Loucy (cell line): ENCODE results near the gene PTGES.

ENCODE experiments used
- H2AFZ ChIP-seq: fragments of 200-600 bp; sonication (generic); 2 replicates; pipeline ENCODE4 v1.6.0; 2016; ENCODE audit warnings: antibody characterized with exemption, mild to moderate bottlenecking, low read length, moderate library complexity
- H3F3A ChIP-seq: fragments of 200-600 bp; 2 replicates; pipeline ENCODE4 v1.6.0; 2016; ENCODE audit warnings: antibody characterized with exemption, low read depth, mild to moderate bottlenecking
- H3K27me3 ChIP-seq: fragments of 200-600 bp; sonication (generic); 2 replicates; pipeline ENCODE4 v1.6.1; 2014; ENCODE audit warnings: low read length, mild to moderate bottlenecking; ENCODE audit not compliant: insufficient read depth, poor library complexity, severe bottlenecking
- H3K36me3 ChIP-seq: fragments of 200-600 bp; sonication (generic); 2 replicates; pipeline ENCODE4 v1.6.1; 2016; ENCODE audit warnings: low read length; ENCODE audit not compliant: insufficient read depth
- H3K4me1 ChIP-seq: fragments of 200-600 bp; sonication (generic); 2 replicates; pipeline ENCODE4 v1.5.1; 2014; ENCODE audit warnings: low read length, mild to moderate bottlenecking; ENCODE audit not compliant: insufficient read depth, poor library complexity, severe bottlenecking
- H3K4me2 ChIP-seq: fragments of 200-600 bp; sonication (generic); 2 replicates; pipeline ENCODE4 v1.6.0; 2014; ENCODE audit warnings: antibody characterized with exemption, low read length, low read depth, mild to moderate bottlenecking; ENCODE audit not compliant: poor library complexity, severe bottlenecking
- H3K4me3 ChIP-seq: fragments of 200-600 bp; sonication (generic); 2 replicates; pipeline ENCODE4 v1.5.1; 2014; ENCODE audit warnings: low read length, mild to moderate bottlenecking, mixed read lengths; ENCODE audit not compliant: poor library complexity, severe bottlenecking
- H3K79me2 ChIP-seq: fragments of 200-600 bp; sonication (generic); 2 replicates; pipeline ENCODE4 v1.6.1; 2014; ENCODE audit warnings: low read length; ENCODE audit not compliant: insufficient read depth
- H3K9ac ChIP-seq: fragments of 200-600 bp; sonication (generic); 2 replicates; pipeline ENCODE4 v1.6.0; 2014; ENCODE audit warnings: mild to moderate bottlenecking, low read depth, low read length, moderate library complexity; ENCODE audit not compliant: poor library complexity, severe bottlenecking
- H3K9me2 ChIP-seq: fragments of 200-600 bp; sonication (generic); replicated peaks from 2 replicates; pipeline ENCODE4 v1.6.1; 2016; ENCODE audit warnings: low read depth, low read length, mixed read lengths
- H3K9me3 ChIP-seq: fragments of 200-600 bp; sonication (generic); 2 replicates; pipeline ENCODE4 v1.6.1; 2014; ENCODE audit warnings: mild to moderate bottlenecking, antibody characterized with exemption, low read length, low read depth; ENCODE audit not compliant: insufficient read depth
- H4K20me1 ChIP-seq: fragments of 200-600 bp; sonication (generic); 2 replicates; pipeline ENCODE4 v1.6.0; 2014; ENCODE audit warnings: antibody characterized with exemption, low read length, mild to moderate bottlenecking; ENCODE audit not compliant: insufficient read depth, poor library complexity, severe bottlenecking
- EZH2phosphoT487 ChIP-seq: fragments of 200-600 bp; IDR thresholded peaks from 2 replicates; pipeline ENCODE4 v1.6.1; 2018; ENCODE audit warnings: antibody characterized with exemption, mild to moderate bottlenecking, moderate library complexity, borderline replicate concordance
- TF ChIP-seq, protein P1 (sequence below): fragments of 200-600 bp; sonication (generic); conservative IDR thresholded peaks from 2 replicates; pipeline ENCODE4 v1.5.1; 2014; ENCODE audit warnings: mild to moderate bottlenecking, antibody characterized with exemption, low read length

Gene PTGES

DNA sequence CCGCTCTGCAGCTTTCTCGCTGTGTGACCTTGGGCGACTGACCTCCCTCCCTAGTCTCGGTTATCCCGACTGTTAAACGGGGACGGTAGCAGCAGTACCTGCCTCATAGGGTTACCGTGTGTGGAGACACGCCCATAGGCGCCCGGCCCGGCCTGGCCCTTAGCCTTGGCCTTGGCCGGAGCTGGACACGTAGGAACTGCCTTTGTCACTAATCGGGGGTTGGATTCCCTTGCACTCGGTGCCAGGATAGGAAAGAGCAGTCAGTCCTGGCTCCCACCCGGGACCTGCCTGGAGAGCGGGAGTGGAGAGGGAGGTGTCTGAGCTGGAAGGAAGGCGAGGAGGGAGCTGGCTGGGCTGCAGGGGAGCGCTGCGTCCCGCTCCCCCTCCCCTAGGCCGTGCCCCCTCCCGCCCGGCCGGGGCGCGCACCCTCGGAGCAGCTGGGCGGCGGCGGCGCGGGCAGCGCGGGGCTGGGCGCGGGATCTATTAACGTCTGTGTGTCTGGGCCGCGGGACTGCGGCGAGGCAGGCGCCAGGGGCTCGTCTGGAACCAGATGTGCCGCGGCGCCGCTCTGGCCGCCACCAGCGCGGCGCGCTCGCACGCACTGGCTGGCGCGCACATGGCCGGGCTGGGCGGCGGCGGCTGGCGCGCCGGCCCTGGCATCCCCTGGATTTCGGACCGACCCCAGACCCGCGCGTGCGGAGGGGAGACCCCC is 55.7 kb downstream of the PTGES start:
- Histone ChIP-seq H3K36me3 (no peaks in the 10 kb centered on the region), H4K20me1 (no peaks in the 10 kb centered on the region), H3K27me3 (no peaks in the 10 kb centered on the region), H3K79me2 (no peaks in the 10 kb centered on the region), H3K4me3 (no peak overlapping the region), H3K9ac (no peak overlapping the region), H3K4me1 (no peaks in the 10 kb centered on the region), H3K9me2 (no peaks in the 10 kb centered on the region), H3F3A (no peaks in the 10 kb centered on the region), H3K4me2 (no peak overlapping the region), H3K9me3 (no peaks in the 10 kb centered on the region), H2AFZ (no peak overlapping the region)
- TF ChIP-seq, protein P1, sequence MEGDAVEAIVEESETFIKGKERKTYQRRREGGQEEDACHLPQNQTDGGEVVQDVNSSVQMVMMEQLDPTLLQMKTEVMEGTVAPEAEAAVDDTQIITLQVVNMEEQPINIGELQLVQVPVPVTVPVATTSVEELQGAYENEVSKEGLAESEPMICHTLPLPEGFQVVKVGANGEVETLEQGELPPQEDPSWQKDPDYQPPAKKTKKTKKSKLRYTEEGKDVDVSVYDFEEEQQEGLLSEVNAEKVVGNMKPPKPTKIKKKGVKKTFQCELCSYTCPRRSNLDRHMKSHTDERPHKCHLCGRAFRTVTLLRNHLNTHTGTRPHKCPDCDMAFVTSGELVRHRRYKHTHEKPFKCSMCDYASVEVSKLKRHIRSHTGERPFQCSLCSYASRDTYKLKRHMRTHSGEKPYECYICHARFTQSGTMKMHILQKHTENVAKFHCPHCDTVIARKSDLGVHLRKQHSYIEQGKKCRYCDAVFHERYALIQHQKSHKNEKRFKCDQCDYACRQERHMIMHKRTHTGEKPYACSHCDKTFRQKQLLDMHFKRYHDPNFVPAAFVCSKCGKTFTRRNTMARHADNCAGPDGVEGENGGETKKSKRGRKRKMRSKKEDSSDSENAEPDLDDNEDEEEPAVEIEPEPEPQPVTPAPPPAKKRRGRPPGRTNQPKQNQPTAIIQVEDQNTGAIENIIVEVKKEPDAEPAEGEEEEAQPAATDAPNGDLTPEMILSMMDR = no peak
- no peak for TF ChIP-seq EZH2phosphoT487

DNA sequence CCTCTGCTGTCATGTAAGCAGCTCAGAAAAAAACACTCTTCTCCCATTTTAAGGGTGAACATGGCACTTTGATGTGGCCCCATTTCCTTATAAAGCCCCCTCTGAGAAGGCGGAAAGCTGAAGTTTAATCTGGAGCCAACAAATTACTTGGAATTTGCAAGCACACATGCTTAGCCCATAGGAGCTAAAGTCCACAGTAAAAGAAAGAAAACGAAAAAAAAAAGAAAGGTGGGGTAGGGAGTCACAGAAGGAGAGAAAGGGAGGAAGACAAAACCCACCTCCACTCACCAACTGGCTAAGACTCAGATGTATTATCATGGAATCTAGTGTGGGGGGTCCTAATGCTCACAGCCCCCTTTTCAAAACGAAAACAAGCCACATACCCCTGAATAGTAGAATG is 57.0 kb downstream of the PTGES start:
- H3K27me3 ChIP-seq = no peaks in the 10 kb centered on the region
- H3K9ac ChIP-seq = no peak overlapping the region
- no peaks in the 10 kb centered on the region for H3K36me3 ChIP-seq
- H3K79me2 ChIP-seq = no peaks in the 10 kb centered on the region
- no peaks in the 10 kb centered on the region for H3F3A ChIP-seq
- TF ChIP-seq, protein P1 = no peak
- TF ChIP-seq EZH2phosphoT487 = no peak
- H3K9me2 ChIP-seq = no peaks in the 10 kb centered on the region
- no peak overlapping the region for H3K4me2 ChIP-seq
- no peak overlapping the region for H2AFZ ChIP-seq
- H4K20me1 ChIP-seq = no peaks in the 10 kb centered on the region
- H3K4me1 ChIP-seq = no peaks in the 10 kb centered on the region
- H3K9me3 ChIP-seq = no peaks in the 10 kb centered on the region
- H3K4me3 ChIP-seq = no peak overlapping the region

- H3K9me2 ChIP-seq = no peaks in the 10 kb centered on the region
- H4K20me1 ChIP-seq = no peaks in the 10 kb centered on the region
- H3F3A ChIP-seq = no peaks in the 10 kb centered on the region
- H3K9me3 ChIP-seq = no peaks in the 10 kb centered on the region
- no peaks in the 10 kb centered on the region for H3K36me3 ChIP-seq
- no peak overlapping the region for H3K9ac ChIP-seq
- H3K79me2 ChIP-seq = no peaks in the 10 kb centered on the region
- no peaks in the 10 kb centered on the region for H3K4me1 ChIP-seq
- H3K4me2 ChIP-seq = no peak overlapping the region
- no peak overlapping the region for H3K4me3 ChIP-seq
- H2AFZ ChIP-seq = no peak overlapping the region
- H3K27me3 ChIP-seq = no peaks in the 10 kb centered on the region
- no peak for TF ChIP-seq EZH2phosphoT487
- TF ChIP-seq, protein P1 = no peak
These were observed 58.6 kb downstream of the PTGES start for GRCh38 chr9:129694243-129694646.
